Measurements from ENCODE around the gene EIF4G3. TPM values are rescaled to one million over a fixed set of nuclear protein-coding genes. Genes with fewer than 3 reads are reported as not detected.
A peak's percentile ranks its signal among the peaks of the same experiment; 100 is the strongest.

EIF4G3 gene
- total and polyA plus RNA-seq, 9 of the 15 experiments (the other 6 are each of a cell fraction or from before 2014, with no cell fraction given) = 6.7 to 40.5 (median 32.1) TPM

- no peak for TF ChIP-seq USF2 (CRISPR knock-in tag; IDR thresholded peaks at IDR 0.05)
- no peak for TF ChIP-seq PBX2 (CRISPR knock-in tag; IDR thresholded peaks at IDR 0.05; ENCODE audit: low read depth)
- no peak for TF ChIP-seq PBX2 (tag; conservative IDR thresholded peaks at IDR 0.05; ENCODE audit: low read depth)
- TF ChIP-seq TOE1 (IDR thresholded peaks at IDR 0.05; ENCODE audit: borderline replicate concordance) = no peak; the same call in 1 of the 2 replicates
- no peak for TF ChIP-seq TOE1 (CRISPR knock-in tag; IDR thresholded peaks at IDR 0.05; ENCODE audit: borderline replicate concordance, low read depth)
- no peak for TF ChIP-seq FUS (optimal IDR thresholded peaks at IDR 0.05; ENCODE audit: low read depth, low read length)
- 0 out of 2 replicates have a peak, but pooled peaks have one; percentile 91 for TF ChIP-seq VEZF1 (CRISPR knock-in tag; IDR thresholded peaks at IDR 0.05)
- TF ChIP-seq POLR2A (conservative IDR thresholded peaks at IDR 0.05) = peak; percentile 90
- TF ChIP-seq ZBTB34 (CRISPR knock-in tag; IDR thresholded peaks at IDR 0.05) = no peak
- peak; percentile 81; the same call in 1 of the 2 replicates for TF ChIP-seq NR3C1 (CRISPR knock-in tag; IDR thresholded peaks at IDR 0.05)
- no peak for TF ChIP-seq BHLHE40 (IDR thresholded peaks at IDR 0.05; ENCODE audit: low read length)
- TF ChIP-seq ZNF354B (CRISPR knock-in tag; IDR thresholded peaks at IDR 0.05) = no peak
- TF ChIP-seq NRF1 (conservative IDR thresholded peaks at IDR 0.05 in 1 of 2, IDR thresholded peaks at IDR 0.05 in 1 of 2) = peak; percentile 100
- TF ChIP-seq MTA1 (IDR thresholded peaks at IDR 0.05; ENCODE audit: borderline replicate concordance) = no peak
- no peak for TF ChIP-seq ELK3 (CRISPR knock-in tag; IDR thresholded peaks at IDR 0.05)
- TF ChIP-seq HOXB6 (CRISPR knock-in tag; IDR thresholded peaks at IDR 0.05; ENCODE audit: borderline replicate concordance) = no peak
- TF ChIP-seq ESRRB (CRISPR knock-in tag; IDR thresholded peaks at IDR 0.05; ENCODE audit: borderline replicate concordance) = no peak
- TF ChIP-seq KDM1A (IDR thresholded peaks at IDR 0.05) = no peak
- no peak for TF ChIP-seq BCOR (IDR thresholded peaks at IDR 0.05)
- peak; percentile 88 to 93 for TF ChIP-seq MAZ (CRISPR knock-in tag; conservative IDR thresholded peaks at IDR 0.05 in 1 of 2, IDR thresholded peaks at IDR 0.05 in 1 of 2)
- no peak for TF ChIP-seq ETS2 (tag; IDR thresholded peaks at IDR 0.05; ENCODE audit: borderline replicate concordance, poor library complexity, severe bottlenecking)
- TF ChIP-seq BRD9 (IDR thresholded peaks at IDR 0.05; ENCODE audit: low read depth, partially characterized antibody) = no peak
Measured at GRCh38 chr1:20786253-20787028, 390.3 kb downstream of the EIF4G3 start (continued).

Data from K562 (cell line).